DOHH2 (cell line): ENCODE data around the gene LAMC3.

Source experiments
- CTCF ChIP-seq: fragments of 200-600 bp; sonication (generic); IDR thresholded peaks from one replicate; pipeline ENCODE4 v1.5.1; 2014; ENCODE audit warnings: antibody characterized with exemption, mild to moderate bottlenecking, low read depth, low read length; ENCODE audit not compliant: poor library complexity, severe bottlenecking
- EZH2phosphoT487 ChIP-seq: fragments of 200-600 bp; sonication (generic); IDR thresholded peaks from 2 replicates; pipeline ENCODE4 v1.6.1; 2017; ENCODE audit warnings: borderline replicate concordance, mild to moderate bottlenecking, antibody characterized with exemption, low read length, moderate library complexity, mixed read lengths

DNA sequence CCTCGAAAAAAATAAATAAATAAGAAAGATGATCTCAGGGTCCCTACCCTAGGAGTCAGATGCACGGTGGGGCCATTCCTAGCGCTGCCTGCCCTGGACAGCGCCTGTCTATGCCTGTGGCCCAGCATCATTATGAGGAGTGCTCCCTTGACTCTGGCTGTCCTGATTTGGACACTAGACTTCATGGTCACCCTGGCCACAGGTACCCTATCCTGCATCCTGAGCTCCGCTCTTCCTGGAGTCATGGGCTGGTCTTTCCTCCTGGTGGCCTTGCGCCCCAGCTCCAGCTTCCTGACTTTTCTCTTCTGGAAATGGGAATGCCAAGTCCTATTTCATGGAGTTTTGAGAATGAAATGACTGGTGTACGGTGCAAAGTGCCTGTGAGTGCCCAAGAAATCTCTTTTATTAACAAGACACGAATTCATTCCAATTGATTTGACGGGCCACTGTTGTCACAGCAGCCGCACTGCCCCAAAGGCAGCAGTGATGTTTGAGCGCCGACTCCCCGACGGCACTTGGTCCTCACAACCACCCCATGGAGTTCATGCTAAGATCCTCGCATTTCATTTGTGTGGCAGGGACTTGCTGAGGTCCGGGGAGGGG is 86.8 kb downstream of the LAMC3 start:
- TF ChIP-seq CTCF (no peak), EZH2phosphoT487 (no peak; the same call in 1 of the 2 replicates)
